SJSA1 (cell line): ENCODE measurements around the gene SMIM13. TPM values are rescaled to one million over a fixed set of nuclear protein-coding genes. Genes with fewer than 3 reads are reported as not detected.

ENCODE experiments used
- DNase-seq, 2 experiments: peaks; one replicate each; pipeline ENCODE4 v3.0.0-alpha.2; 2015 to 2020; ENCODE audit warnings: low spot score in 2 of 2, low read depth in 1 of 2
- H3K27ac ChIP-seq: fragments of 250-450 bp; sonication (Bioruptor Pico); 2 replicates; pipeline ENCODE4 v1.5.1; 2020; ENCODE audit warnings: mild to moderate bottlenecking, moderate library complexity
- H3K27me3 ChIP-seq: fragments of 250-450 bp; sonication (Bioruptor Pico); replicated peaks from 2 replicates; pipeline ENCODE4 v1.5.1; 2020; ENCODE audit warnings: mild to moderate bottlenecking, moderate library complexity
- H3K36me3 ChIP-seq: fragments of 250-450 bp; sonication (Bioruptor Pico); 2 replicates; pipeline ENCODE4 v1.5.1; 2020; ENCODE audit warnings: mild to moderate bottlenecking
- H3K4me1 ChIP-seq: fragments of 250-450 bp; sonication (Bioruptor Pico); replicated peaks from 2 replicates; pipeline ENCODE4 v1.6.1; 2021; ENCODE audit warnings: mild to moderate bottlenecking
- H3K4me3 ChIP-seq: fragments of 250-450 bp; sonication (Bioruptor Pico); 2 replicates; pipeline ENCODE4 v1.5.1; 2020; ENCODE audit warnings: mild to moderate bottlenecking
- H3K9me3 ChIP-seq: fragments of 250-450 bp; sonication (Bioruptor Pico); replicated peaks from 2 replicates; pipeline ENCODE4 v1.5.1; 2020; ENCODE audit warnings: mild to moderate bottlenecking
- total RNA-seq: library from RNA; depleted of rRNA; stranded (reverse); fragments of >200 nt; shearing (Covaris generic); gene quantifications from 2 replicates; pipeline ENCODE4 v1.2.3, GENCODE V29; 2014; rRNA removed

SMIM13 gene
- total RNA-seq, 1 experiment from 2014 or later, result 35.9 TPM

DNA sequence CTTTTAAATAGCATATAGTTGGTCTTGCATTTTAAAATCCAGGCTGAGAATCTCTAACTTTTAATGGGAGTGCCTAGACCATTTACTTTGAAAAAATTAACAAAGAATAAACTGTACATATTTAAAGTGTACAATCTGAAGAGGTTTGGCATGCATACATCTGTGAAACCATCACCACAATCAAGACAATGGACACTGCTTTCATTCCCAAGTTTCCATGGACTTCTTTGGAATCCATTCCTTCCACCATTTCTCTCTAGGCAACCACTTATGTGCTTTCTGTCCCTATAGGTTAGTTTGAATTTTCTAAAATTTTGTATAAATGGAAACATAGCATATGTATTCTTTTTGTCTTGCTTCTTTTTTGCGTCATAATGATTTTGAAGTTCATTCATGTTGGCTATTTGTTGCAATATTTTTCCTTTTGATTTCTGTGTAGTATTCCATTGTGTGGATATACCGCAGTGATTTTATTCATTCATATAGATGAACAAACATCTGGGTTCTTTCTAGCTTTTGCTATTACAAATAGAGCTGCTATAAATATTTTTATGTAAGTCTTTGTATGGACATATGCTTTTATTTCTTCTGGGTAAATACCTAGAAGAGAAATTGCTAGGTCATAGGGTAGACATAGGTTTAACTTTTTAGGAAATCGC lies 88.0 kb downstream of the SMIM13 start:
- no peaks in the 10 kb centered on the region for H3K27me3 ChIP-seq
- H3K27ac ChIP-seq, result no peak overlapping the region
- H3K4me1 ChIP-seq, result peaks cover 23% of the 10 kb centered on the region
- H3K36me3 ChIP-seq, result peaks cover 32% of the 10 kb centered on the region
- no peak for DNase-seq
- H3K9me3 ChIP-seq, result no peaks in the 10 kb centered on the region
- no peak overlapping the region for H3K4me3 ChIP-seq

DNA sequence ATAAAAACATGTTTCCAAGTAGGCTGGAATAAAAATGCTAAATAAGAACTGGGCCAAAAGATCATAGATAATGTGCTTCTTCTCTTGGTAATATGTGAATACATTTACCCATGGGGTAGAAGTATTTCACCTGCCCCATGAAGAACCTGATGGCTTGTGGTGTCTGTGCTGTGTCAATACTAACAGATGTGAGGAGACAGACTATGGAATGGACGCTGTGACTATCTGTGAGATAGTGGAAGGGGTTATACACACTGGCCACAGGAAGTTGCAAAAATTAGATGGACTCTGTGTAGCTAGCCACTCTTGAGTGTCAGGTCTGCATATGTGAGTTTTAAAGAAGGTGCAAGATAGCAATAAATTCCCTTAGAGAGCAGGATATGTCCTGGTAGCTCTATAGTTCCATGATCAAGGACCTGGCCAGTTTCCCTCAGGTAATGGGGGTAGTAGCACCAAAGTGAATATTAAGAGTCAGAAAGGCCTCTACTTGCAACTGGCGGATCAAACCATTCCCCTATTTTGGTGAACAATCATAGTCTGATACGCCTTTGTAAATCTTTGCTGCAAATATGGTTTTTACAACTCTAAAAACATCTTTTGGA lies 90.2 kb downstream of the SMIM13 start:
- Histone ChIP-seq H3K36me3 (peaks cover 55% of the 10 kb centered on the region), H3K4me3 (no peak overlapping the region), H3K9me3 (no peaks in the 10 kb centered on the region), H3K4me1 (peaks cover 15% of the 10 kb centered on the region), H3K27ac (no peak overlapping the region), H3K27me3 (no peaks in the 10 kb centered on the region)
- DNase-seq, result no peak

DNA sequence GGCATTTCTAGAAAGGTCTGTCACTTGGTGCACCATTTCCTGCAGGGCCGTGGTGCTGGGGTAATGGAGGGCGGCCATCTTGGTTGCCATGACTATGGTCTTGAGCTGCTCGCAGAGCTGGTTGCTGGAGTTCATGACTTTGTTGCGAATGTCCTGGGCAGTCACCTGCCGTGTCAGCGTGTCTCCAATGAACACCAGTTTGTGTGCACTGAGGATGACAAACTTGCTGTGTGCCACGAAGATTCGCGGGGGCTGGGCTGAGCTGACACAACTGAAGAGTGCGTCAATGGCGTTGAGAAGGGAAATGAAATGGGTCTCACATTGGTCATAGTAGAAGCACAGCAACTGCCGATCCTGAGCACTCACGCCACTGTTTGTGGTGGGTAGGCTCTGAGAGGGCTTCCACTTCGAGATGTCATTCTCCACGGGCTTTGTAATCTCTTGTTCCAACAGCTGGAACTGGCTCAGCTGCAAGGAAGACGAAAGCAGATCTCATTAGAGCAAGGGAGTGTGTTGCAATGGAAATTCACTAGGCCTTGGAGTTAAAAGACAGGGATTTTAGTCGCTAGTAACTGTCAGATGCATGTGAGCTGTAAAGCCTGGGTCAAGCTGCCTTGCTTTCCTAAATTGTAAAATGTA lies 91.7 kb downstream of the SMIM13 start:
- no peak for DNase-seq
- Histone ChIP-seq H3K4me3 (no peak overlapping the region), H3K36me3 (peaks cover 69% of the 10 kb centered on the region), H3K27ac (no peak overlapping the region), H3K4me1 (peaks cover under 1% of the 10 kb centered on the region), H3K9me3 (no peaks in the 10 kb centered on the region), H3K27me3 (no peaks in the 10 kb centered on the region)

DNA sequence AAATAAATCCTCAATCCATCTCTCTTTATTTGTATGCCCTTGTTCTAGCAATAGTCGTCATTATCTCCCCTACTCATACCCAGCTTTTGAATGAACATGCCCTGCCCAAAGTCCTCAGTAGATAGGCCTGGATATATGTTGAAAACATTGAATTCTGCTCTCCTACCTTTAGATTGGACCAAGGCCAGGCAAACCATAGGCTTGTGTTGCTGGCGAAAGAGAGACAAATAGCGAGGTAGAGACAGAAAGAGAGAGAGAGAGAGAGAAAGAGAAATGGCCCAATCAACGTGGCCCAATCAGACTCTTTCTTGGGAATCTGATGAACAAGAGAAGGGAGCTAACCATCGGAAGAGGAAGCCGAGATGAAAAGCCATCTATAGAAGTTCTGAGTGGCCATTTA lies 93.7 kb downstream of the SMIM13 start:
- Histone ChIP-seq H3K9me3 (no peaks in the 10 kb centered on the region), H3K27me3 (no peaks in the 10 kb centered on the region), H3K27ac (no peak overlapping the region), H3K4me3 (no peak overlapping the region), H3K4me1 (no peaks in the 10 kb centered on the region; the same call in 1 of the 2 replicates), H3K36me3 (peaks cover 86% of the 10 kb centered on the region)
- no peak for DNase-seq

Other genes starting within 250 kb of the SMIM13 start
- gene GCM2, start 211.8 kb upstream of the SMIM13 start, total RNA-seq, result not detected in 2 replicates
- 1.0 TPM in 1 of 2 replicates, not detected in the other for gene SYCP2L, start 206.8 kb upstream of the SMIM13 start, total RNA-seq
- gene ELOVL2, start 49.5 kb upstream of the SMIM13 start, total RNA-seq, result 6.8 and 10.9 TPM in 2 replicates
- not detected in 2 replicates for gene ERVFRD-1, start 17.9 kb downstream of the SMIM13 start, total RNA-seq
- 13.3 and 27.8 TPM in 2 replicates for gene NEDD9, start 138.8 kb downstream of the SMIM13 start, total RNA-seq